ENCODE results near the gene CAPN1. TPM values are rescaled to one million over a fixed set of nuclear protein-coding genes. Genes with fewer than 3 reads are reported as not detected.

Gene CAPN1
- total and polyA plus RNA-seq, 2 of the 4 experiments (the other 2 are of a cell fraction), result 110 to 182 TPM

DNA sequence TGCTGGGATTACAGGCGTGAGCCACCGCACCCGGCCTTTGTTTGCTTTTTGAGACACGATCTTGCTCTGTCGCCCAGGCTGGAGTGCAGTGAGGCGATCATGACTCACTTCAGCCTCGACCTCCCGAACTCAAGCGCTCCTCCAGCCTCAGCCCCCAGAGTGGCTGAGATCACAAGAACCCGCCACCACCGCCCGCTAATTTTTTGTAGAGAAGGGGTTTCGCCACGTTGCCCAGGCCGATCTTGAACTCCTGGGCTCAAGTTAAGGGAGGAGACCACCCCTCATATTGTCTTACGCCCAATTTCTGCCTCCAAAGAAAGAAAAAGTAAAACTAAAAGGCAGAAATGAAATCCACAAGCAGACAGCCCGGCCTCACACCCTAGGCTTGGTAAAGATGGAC lies 78.6 kb downstream of the CAPN1 start:
- in situ Hi-C loops (cut with MboI; ENCODE audit: low sequenced_read_pairs), result no loop called here
- Histone ChIP-seq H2AK9ac (replicated peaks; ENCODE audit: low read depth, low read length, poor library complexity) (peak overlapping the region; percentile 28), H2AFZ (replicated peaks; ENCODE audit: low read length, poor library complexity) (no peak overlapping the region), H3K56ac (ENCODE audit: extremely low read depth, insufficient read depth, low read length) (no peak overlapping the region), H3K27me3 (ENCODE audit: control insufficient read depth, insufficient read depth, low read length) (no peaks in the 10 kb centered on the region), H2BK15ac (ENCODE audit: low read depth, low read length) (no peak overlapping the region), H3K14ac (replicated peaks; ENCODE audit: low read depth, low read length) (no peak overlapping the region), H3K79me1 (ENCODE audit: low read depth in 1 of 2, low read length in 2 of 2) (peaks cover 11 to 37% of the 10 kb centered on the region in 2 experiments), H3K9ac (ENCODE audit: low read depth, low read length) (no peak overlapping the region), H2BK5ac (ENCODE audit: low read depth, low read length, poor library complexity, severe bottlenecking) (no peak overlapping the region), H4K8ac (ENCODE audit: low read depth in 2 of 2, low read length in 2 of 2) (no peak overlapping the region; a peak in 1 of 4 replicates), H3K4me2 (ENCODE audit: low read depth, low read length) (no peak overlapping the region), H3K4me1 (ENCODE audit: control insufficient read depth, insufficient read depth, low read length) (peaks cover 5% of the 10 kb centered on the region), H2AK5ac (ENCODE audit: low read depth, low read length) (no peak overlapping the region; the same call in 1 of the 2 replicates), H3K9me1 (ENCODE audit: insufficient read depth, low read length) (peaks cover 4% of the 10 kb centered on the region), H4K91ac (ENCODE audit: insufficient read depth, low read depth, low read length) (no peak overlapping the region), H4K5ac (ENCODE audit: low read depth, low read length) (no peak overlapping the region), H3K23ac (ENCODE audit: low read depth, low read length) (no peak overlapping the region), H2BK120ac (ENCODE audit: low read depth, low read length) (no peak overlapping the region), H3K36me3 (ENCODE audit: control insufficient read depth, insufficient read depth, low read length) (no peaks in the 10 kb centered on the region), H3K27ac (ENCODE audit: insufficient read depth, low read length) (no peak overlapping the region), H3K4ac (ENCODE audit: low read depth, low read length) (no peak overlapping the region), H3K9me3 (ENCODE audit: control insufficient read depth, insufficient read depth, low read length) (no peaks in the 10 kb centered on the region), H2BK20ac (ENCODE audit: low read depth, low read length) (no peak overlapping the region), H3K18ac (ENCODE audit: low read depth, low read length) (no peak overlapping the region), H3K4me3 (ENCODE audit: insufficient read depth, low read depth, low read length) (no peak overlapping the region), H4K20me1 (ENCODE audit: insufficient read depth, low read length) (no peaks in the 10 kb centered on the region)
- dilution Hi-C loops (cut with HindIII; ENCODE audit: low sequenced_read_pairs, unreplicated experiment), result no loop called here
- WGBS, 2 experiments (ENCODE audit: extremely low coverage in 2 of 2, insufficient read length in 1 of 2), result 91% methylated on average over 6 of the region's 17 CpGs; no CpG with 5 or more reads in 1 of the 2 experiments
- POLR2A ChIA-PET (ENCODE audit: unreplicated experiment), result no interaction called here
- intact Hi-C loops (cut with micrococcal nuclease), result no loop called here
- no peak for TF ChIP-seq RFX5 (IDR thresholded peaks at IDR 0.05; ENCODE audit: low read depth, low read length)
- TF ChIP-seq CHD1 (IDR thresholded peaks at IDR 0.05; ENCODE audit: low read depth, low read length), result no peak
- no peak for TF ChIP-seq MAZ (IDR thresholded peaks at IDR 0.05; ENCODE audit: borderline replicate concordance, low read depth, low read length)
- no peak for TF ChIP-seq FOS (IDR thresholded peaks at IDR 0.05; ENCODE audit: low read depth, low read length)
- TF ChIP-seq USF2 (IDR thresholded peaks at IDR 0.05; ENCODE audit: low read depth, low read length), result no peak
- TF ChIP-seq, protein P1, sequence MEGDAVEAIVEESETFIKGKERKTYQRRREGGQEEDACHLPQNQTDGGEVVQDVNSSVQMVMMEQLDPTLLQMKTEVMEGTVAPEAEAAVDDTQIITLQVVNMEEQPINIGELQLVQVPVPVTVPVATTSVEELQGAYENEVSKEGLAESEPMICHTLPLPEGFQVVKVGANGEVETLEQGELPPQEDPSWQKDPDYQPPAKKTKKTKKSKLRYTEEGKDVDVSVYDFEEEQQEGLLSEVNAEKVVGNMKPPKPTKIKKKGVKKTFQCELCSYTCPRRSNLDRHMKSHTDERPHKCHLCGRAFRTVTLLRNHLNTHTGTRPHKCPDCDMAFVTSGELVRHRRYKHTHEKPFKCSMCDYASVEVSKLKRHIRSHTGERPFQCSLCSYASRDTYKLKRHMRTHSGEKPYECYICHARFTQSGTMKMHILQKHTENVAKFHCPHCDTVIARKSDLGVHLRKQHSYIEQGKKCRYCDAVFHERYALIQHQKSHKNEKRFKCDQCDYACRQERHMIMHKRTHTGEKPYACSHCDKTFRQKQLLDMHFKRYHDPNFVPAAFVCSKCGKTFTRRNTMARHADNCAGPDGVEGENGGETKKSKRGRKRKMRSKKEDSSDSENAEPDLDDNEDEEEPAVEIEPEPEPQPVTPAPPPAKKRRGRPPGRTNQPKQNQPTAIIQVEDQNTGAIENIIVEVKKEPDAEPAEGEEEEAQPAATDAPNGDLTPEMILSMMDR (conservative IDR thresholded peaks at IDR 0.05; ENCODE audit: low read depth, low read length), result no peak
- TF ChIP-seq MAFK (IDR thresholded peaks at IDR 0.05; ENCODE audit: low read depth, low read length), result no peak
- TF ChIP-seq CEBPB (IDR thresholded peaks at IDR 0.05; ENCODE audit: low read depth, low read length), result no peak
- TF ChIP-seq ELK1 (IDR thresholded peaks at IDR 0.05; ENCODE audit: borderline replicate concordance, low read depth, low read length), result no peak
- TF ChIP-seq RCOR1 (IDR thresholded peaks at IDR 0.05; ENCODE audit: insufficient replicate concordance, low read length), result no peak
- TF ChIP-seq NFE2L2 (IDR thresholded peaks at IDR 0.05; ENCODE audit: low read depth, low read length), result no peak
- no peak for TF ChIP-seq POLR2A (IDR thresholded peaks at IDR 0.05; ENCODE audit: low read depth, low read length)
- no peak for TF ChIP-seq SMC3 (IDR thresholded peaks at IDR 0.05; ENCODE audit: low read depth, low read length)
- TF ChIP-seq MXI1 (IDR thresholded peaks at IDR 0.05; ENCODE audit: borderline replicate concordance, low read depth, low read length), result no peak
- TF ChIP-seq BHLHE40 (IDR thresholded peaks at IDR 0.05; ENCODE audit: low read depth, low read length), result no peak
- CTCF ChIA-PET, result no interaction called here
- no TSS peak for BruUV-seq (replicated peaks)
- DNase-seq (no peak), ATAC-seq (ENCODE audit: low read depth) (no peak)
